Ishikawa (cell line): Measurements from ENCODE around the gene AGBL5.
A peak's percentile ranks its signal among the peaks of the same experiment; 100 is the strongest.

Experiments used
- CEBPB ChIP-seq: IDR thresholded peaks from 2 replicates; pipeline ENCODE4 v1.6.1; 2012
- CREB1 ChIP-seq: IDR thresholded peaks from 2 replicates; pipeline ENCODE4 v1.6.1; 2012; ENCODE audit warnings: low read depth
- EGR1 ChIP-seq: IDR thresholded peaks from 2 replicates; pipeline ENCODE4 v1.6.1; 2012
- EP300 ChIP-seq: IDR thresholded peaks from 2 replicates; pipeline ENCODE4 v1.6.1; 2012; ENCODE audit warnings: borderline replicate concordance
- FOXM1 ChIP-seq: IDR thresholded peaks from 2 replicates; pipeline ENCODE4 v1.6.1; 2012; ENCODE audit warnings: low read depth, borderline replicate concordance
- MAX ChIP-seq: IDR thresholded peaks from 2 replicates; pipeline ENCODE4 v1.6.1; 2012
- NFIC ChIP-seq: IDR thresholded peaks from 2 replicates; pipeline ENCODE4 v1.6.1; 2012
- RAD21 ChIP-seq: IDR thresholded peaks from 2 replicates; pipeline ENCODE4 v1.6.1; 2012; ENCODE audit warnings: low read depth
- REST ChIP-seq: IDR thresholded peaks from 2 replicates; pipeline ENCODE4 v1.6.1; 2012; ENCODE audit warnings: low read depth, mild to moderate bottlenecking
- TAF1 ChIP-seq: IDR thresholded peaks from 2 replicates; pipeline ENCODE4 v1.6.1; 2012; ENCODE audit warnings: low read depth, mild to moderate bottlenecking
- TCF12 ChIP-seq: IDR thresholded peaks from 2 replicates; pipeline ENCODE4 v1.6.1; 2012; ENCODE audit warnings: low read depth
- TEAD4 ChIP-seq: IDR thresholded peaks from 2 replicates; pipeline ENCODE4 v1.6.1; 2012
- USF1 ChIP-seq: IDR thresholded peaks from 2 replicates; pipeline ENCODE4 v1.6.1; 2012
- YY1 ChIP-seq: IDR thresholded peaks from 2 replicates; pipeline ENCODE4 v1.6.1; 2012; ENCODE audit warnings: low read depth
- ZBTB7A ChIP-seq: IDR thresholded peaks from 2 replicates; pipeline ENCODE4 v1.6.1; 2012; ENCODE audit warnings: low read depth

AGBL5 gene

DNA sequence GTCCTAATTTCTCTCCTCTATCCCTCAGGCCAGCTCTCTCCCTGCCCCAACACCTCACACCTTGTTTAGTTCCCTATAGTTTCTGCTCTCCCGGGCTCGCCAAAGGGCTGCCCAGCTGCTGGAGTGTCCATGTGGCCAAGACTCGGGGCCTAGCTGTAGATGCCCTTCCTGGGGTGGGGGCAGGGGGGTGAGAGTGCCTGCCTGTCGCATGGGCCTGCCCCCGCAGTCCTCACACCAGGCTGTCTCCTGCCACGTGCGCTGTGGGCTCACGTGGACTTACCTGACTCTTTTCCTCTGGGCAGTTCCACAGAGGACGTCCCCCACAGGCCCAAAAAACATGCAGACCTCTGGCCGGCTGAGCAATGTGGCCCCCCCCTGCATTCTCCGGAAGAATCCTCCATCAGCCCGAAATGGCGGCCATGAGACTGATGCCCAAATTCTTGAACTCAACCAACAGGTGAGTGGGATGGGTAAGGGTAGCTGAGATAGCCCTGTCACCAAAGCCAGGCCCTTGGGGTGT lies 26.1 kb upstream of the AGBL5 start:
- TF ChIP-seq EP300 (no peak), YY1 (no peak), REST (no peak), FOXM1 (no peak), MAX (no peak), TAF1 (no peak), CEBPB (no peak), RAD21 (no peak), USF1 (no peak), EGR1 (no peak), ZBTB7A (no peak), NFIC (no peak), TCF12 (no peak), CREB1 (no peak), TEAD4 (no peak)

- TF ChIP-seq ZBTB7A (no peak), NFIC (no peak), TAF1 (no peak), TEAD4 (no peak), CREB1 (no peak), USF1 (no peak), EGR1 (no peak), FOXM1 (no peak), MAX (no peak), YY1 (no peak), CEBPB (no peak), TCF12 (no peak), EP300 (no peak), RAD21 (no peak), REST (no peak)
These were observed 25.3 kb upstream of the AGBL5 start for GRCh38 chr2:27025861-27026851.

DNA sequence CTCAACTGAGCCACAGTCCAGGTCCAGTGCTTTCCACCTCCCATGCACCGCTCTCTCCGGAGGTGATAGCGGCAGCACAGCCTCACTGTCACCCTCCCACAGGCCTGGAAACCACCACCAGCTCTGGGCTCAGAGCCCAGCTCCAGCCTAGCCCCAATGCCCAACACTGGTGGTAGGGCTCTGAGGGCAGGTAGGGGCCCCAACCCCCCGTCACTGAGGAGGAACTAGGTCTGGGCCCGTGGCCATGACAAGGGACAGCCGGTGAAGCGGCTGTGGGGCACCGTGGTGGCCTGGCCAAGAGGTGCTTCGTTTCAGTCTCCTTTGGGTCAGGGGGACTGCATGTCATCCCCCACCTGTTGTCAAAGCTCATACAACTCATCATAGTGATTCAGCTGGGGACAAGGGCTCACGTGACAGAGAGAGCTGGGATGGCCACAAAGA lies 24.2 kb upstream of the AGBL5 start:
- TF ChIP-seq EP300 = no peak

- TF ChIP-seq EGR1 = no peak
- no peak for TF ChIP-seq EP300
- no peak for TF ChIP-seq MAX
- no peak for TF ChIP-seq USF1
These were observed 22.4 kb upstream of the AGBL5 start for GRCh38 chr2:27029051-27029450.

DNA sequence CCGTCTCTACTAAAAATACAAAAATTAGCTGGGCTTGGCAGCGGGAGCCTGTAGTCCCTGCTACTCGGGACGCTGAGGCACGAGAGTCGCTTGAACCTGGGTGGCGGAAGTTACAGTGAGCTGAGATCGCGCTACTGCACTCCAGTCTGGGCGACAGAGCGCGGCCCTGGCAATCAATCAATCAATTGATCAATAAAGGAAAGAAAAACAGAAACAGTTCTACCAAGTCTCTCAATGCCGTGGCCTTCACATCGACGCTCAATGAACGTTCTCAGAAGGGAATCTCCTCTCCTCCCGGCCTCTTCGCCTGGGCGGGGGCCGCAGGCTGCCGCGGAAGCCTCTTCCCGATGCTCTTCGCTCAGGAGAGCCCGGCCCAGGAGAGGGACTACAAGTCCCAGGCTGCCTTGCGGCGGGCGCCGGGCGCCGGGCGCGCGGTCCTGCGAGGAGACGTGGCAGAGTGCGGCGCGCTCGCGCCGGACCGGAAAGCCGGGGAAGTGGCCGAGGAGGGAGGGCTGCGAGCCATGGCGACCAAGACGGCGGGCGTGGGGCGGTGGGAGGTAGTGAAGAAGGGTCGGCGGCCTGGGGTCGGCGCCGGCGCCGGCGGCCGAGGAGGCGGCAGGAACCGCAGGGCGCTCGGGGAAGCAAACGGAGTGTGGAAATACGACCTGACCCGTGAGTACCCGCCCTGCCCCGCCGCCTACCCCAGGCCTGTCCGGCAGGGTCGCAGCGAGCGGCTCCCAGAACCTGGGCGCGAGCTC lies 18.8 kb upstream of the AGBL5 start, which contains the start of gene TMEM214:
Gene TMEM214 (plus strand): TSS at position 471 of the 758 bp plus-strand sequence. CDS start 51 bp downstream, at position 522.
- TF ChIP-seq CEBPB (no peak), TAF1 (peak; percentile 63), REST (0 out of 2 replicates have a peak, but pooled peaks have one; percentile 10), TCF12 (peak; percentile 24; the same call in 1 of the 2 replicates), MAX (peak; percentile 32; the same call in 1 of the 2 replicates), ZBTB7A (no peak), FOXM1 (no peak), TEAD4 (no peak), USF1 (no peak), YY1 (peak; percentile 53), EP300 (no peak), NFIC (no peak), CREB1 (peak; percentile 56; the same call in 1 of the 2 replicates), RAD21 (no peak), EGR1 (no peak)
